ENCODE measurements around the gene ENPP3. TPM values are rescaled to one million over a fixed set of nuclear protein-coding genes. Genes with fewer than 3 reads are reported as not detected.
"Not testable (repeated sequence)": the region's sequence is repeated elsewhere in the genome, so short reads cannot be mapped to it uniquely, and the experiment has no call there.

Gene ENPP3
- total RNA-seq, 2 experiments from 2014 or later: 0.63 to 0.84 TPM

GRCh38 chr6:131678442-131678841, 41.3 kb downstream of the ENPP3 start:
- ChIA-PET POLR2A (no interaction called here), CTCF (no interaction called here)

GRCh38 chr6:131680868-131681267, 43.8 kb downstream of the ENPP3 start:
- CTCF ChIA-PET: no interaction called here

GRCh38 chr6:131681585-131681984, 44.5 kb downstream of the ENPP3 start:
- ChIA-PET CTCF (no interaction called here), POLR2A (no interaction called here)

More at GRCh38 chr6:131680868-131681267, 43.8 kb downstream of the ENPP3 start:
- POLR2A ChIA-PET: no interaction called here

- ChIA-PET POLR2A (no interaction called here), CTCF (no interaction called here)
These were observed 45.3 kb downstream of the ENPP3 start for GRCh38 chr6:131682442-131682841.

GRCh38 chr6:131683479-131683878, 46.4 kb downstream of the ENPP3 start:
- ChIA-PET POLR2A (interaction anchor here (0.6 kb wide), 1 partner anchor 20 kb away, joined by 9 read pairs; no protein-coding TSS in a partner anchor), CTCF (no interaction called here)

GRCh38 chr6:131685266-131685780, 48.2 kb downstream of the ENPP3 start:
- POLR2A ChIA-PET: no interaction called here
- CTCF ChIA-PET: no interaction called here

GRCh38 chr6:131687022-131687421, 49.9 kb downstream of the ENPP3 start:
- CTCF ChIA-PET: no interaction called here
- POLR2A ChIA-PET: no interaction called here

GRCh38 chr6:131688286-131688685, 51.2 kb downstream of the ENPP3 start:
- CTCF ChIA-PET: interaction anchor here (0.6 to 1.2 kb wide), 2 partner anchors 222 kb away, joined by 3 read pairs; no protein-coding TSS in a partner anchor

GRCh38 chr6:131692031-131692430, 54.9 kb downstream of the ENPP3 start:
- POLR2A ChIA-PET: no interaction called here
- CTCF ChIA-PET: no interaction called here

More at GRCh38 chr6:131688286-131688685, 51.2 kb downstream of the ENPP3 start:
- POLR2A ChIA-PET: interaction anchor here (0.9 kb wide), 1 partner anchor 61 kb away, joined by 3 read pairs; no protein-coding TSS in a partner anchor

GRCh38 chr6:131692589-131692988, 55.5 kb downstream of the ENPP3 start:
- CTCF ChIA-PET: no interaction called here
- POLR2A ChIA-PET: no interaction called here

GRCh38 chr6:131693384-131693783, 56.3 kb downstream of the ENPP3 start:
- ChIA-PET CTCF (no interaction called here), POLR2A (no interaction called here)

GRCh38 chr6:131694832-131695426, 57.8 kb downstream of the ENPP3 start:
- POLR2A ChIA-PET: no interaction called here
- CTCF ChIA-PET: interaction anchor here (0.9 to 3.1 kb wide), 4 partner anchors 88 to 220 kb away, joined by 3 to 16 read pairs (median 4); no protein-coding TSS in a partner anchor

- POLR2A ChIA-PET: no interaction called here
These were observed 59.9 kb downstream of the ENPP3 start for GRCh38 chr6:131696956-131697355.

GRCh38 chr6:131700851-131701250, 63.7 kb downstream of the ENPP3 start:
- CTCF ChIA-PET, POLR2A ChIA-PET: not testable (repeated sequence)

More at GRCh38 chr6:131696956-131697355, 59.9 kb downstream of the ENPP3 start:
- CTCF ChIA-PET: interaction anchor here (3.1 kb wide), 1 partner anchor 213 kb away, joined by 16 read pairs; no protein-coding TSS in a partner anchor

GRCh38 chr6:131703905-131704304, 66.8 kb downstream of the ENPP3 start:
- CTCF ChIA-PET: not testable (repeated sequence)

GRCh38 chr6:131710917-131711316, 73.8 kb downstream of the ENPP3 start, which contains the start of gene CTAGE9:
CTAGE9 (minus strand) TSS chr6:131711017; CDS start chr6:131711017, 0 bp downstream.
- CTCF ChIA-PET, POLR2A ChIA-PET: not testable (repeated sequence)

More at GRCh38 chr6:131703905-131704304, 66.8 kb downstream of the ENPP3 start:
- POLR2A ChIA-PET: not testable (repeated sequence)

- CTCF ChIA-PET, POLR2A ChIA-PET: not testable (repeated sequence)
These were observed 78.5 kb downstream of the ENPP3 start for GRCh38 chr6:131715567-131715966.

GRCh38 chr6:131717836-131718542, 80.9 kb downstream of the ENPP3 start:
- POLR2A ChIA-PET: no interaction called here
- CTCF ChIA-PET: no interaction called here

GRCh38 chr6:131721161-131721560, 84.1 kb downstream of the ENPP3 start:
- CTCF ChIA-PET: no interaction called here
- POLR2A ChIA-PET: no interaction called here

GRCh38 chr6:131724114-131724513, 87.0 kb downstream of the ENPP3 start:
- ChIA-PET POLR2A (no interaction called here), CTCF (no interaction called here)

GRCh38 chr6:131727467-131727866, 90.4 kb downstream of the ENPP3 start:
- CTCF ChIA-PET: no interaction called here

More at GRCh38 chr6:131727467-131727866, 90.4 kb downstream of the ENPP3 start:
- POLR2A ChIA-PET: no interaction called here
